K562 (cell line): ENCODE data around the gene ZNF672. TPM values are rescaled to one million over a fixed set of nuclear protein-coding genes. Genes with fewer than 3 reads are reported as not detected.

Source experiments
- CAMTA2 ChIP-seq: fragments of 250-450 bp; sonication (Bioruptor Pico); conservative IDR thresholded peaks from 2 replicates; pipeline ENCODE4 v1.5.1; 2022
- CBX3 ChIP-seq, 2 experiments: IDR thresholded peaks; 1 replicate in 1 of 2; 2 replicates in 1 of 2; pipeline ENCODE4 v1.6.1; 2012; ENCODE audit warnings: inconsistent platforms in 2 of 2, low read length in 2 of 2, borderline replicate concordance in 1 of 2, control low read depth in 1 of 2
- HSF4 ChIP-seq: fragments of 250-450 bp; sonication (Bioruptor Pico); IDR thresholded peaks from 2 replicates; pipeline ENCODE4 v2.1.2; 2022; ENCODE audit warnings: mild to moderate bottlenecking, moderate library complexity, borderline replicate concordance
- LCOR ChIP-seq: sonication (generic); formaldehyde crosslinking; IDR thresholded peaks from 2 replicates; pipeline ENCODE4 v1.8.0; 2022; ENCODE audit warnings: mild to moderate bottlenecking, missing genetic modification reagents
- MAFG ChIP-seq: fragments of 450-650 bp; conservative IDR thresholded peaks from 2 replicates; pipeline ENCODE4 v1.6.1; 2016; ENCODE audit warnings: missing genetic modification characterization, missing compliant biosample characterization
- MGA ChIP-seq: fragments of 450-650 bp; IDR thresholded peaks from 2 replicates; pipeline ENCODE4 v1.6.1; 2016; ENCODE audit warnings: mild to moderate bottlenecking, moderate library complexity
- NONO ChIP-seq, 2 experiments: fragments of 200-400 bp in 1 of 2; fragments of 450-650 bp in 1 of 2; formaldehyde crosslinking in 1 of 2; IDR thresholded peaks; 2 replicates each; pipeline ENCODE4 v1.6.1; 2017; ENCODE audit warnings: low read depth in 2 of 2, mild to moderate bottlenecking in 2 of 2, moderate library complexity in 2 of 2, low read length in 1 of 2
- SNIP1 ChIP-seq: fragments of 450-650 bp; IDR thresholded peaks from 2 replicates; pipeline ENCODE4 v1.7.1; 2017; ENCODE audit warnings: low read depth, mild to moderate bottlenecking
- TAF7 ChIP-seq: fragments of 450-650 bp; IDR thresholded peaks from 2 replicates; pipeline ENCODE4 v1.6.1; 2016; ENCODE audit warnings: missing genetic modification characterization, missing compliant biosample characterization
- ZBTB1 ChIP-seq: sonication (generic); formaldehyde crosslinking; IDR thresholded peaks from 2 replicates; pipeline ENCODE4 v1.8.1; 2023; ENCODE audit warnings: missing genetic modification reagents, low read depth, mild to moderate bottlenecking, borderline replicate concordance
- ZNF212 ChIP-seq: fragments of 450-650 bp; formaldehyde crosslinking; IDR thresholded peaks from 2 replicates; pipeline ENCODE4 v1.4.0; 2020; ENCODE audit warnings: mild to moderate bottlenecking
- ZNF280B ChIP-seq: fragments of 250-450 bp; sonication (Bioruptor Pico); IDR thresholded peaks from 2 replicates; pipeline ENCODE4 v1.5.1; 2021; ENCODE audit warnings: mild to moderate bottlenecking
- polyA plus RNA-seq, 8 experiments: library from polyadenylated mRNA; depleted of rRNA in 4 of 8; stranded (reverse) in 5 of 8; unstranded in 3 of 8; fragments of >200 nt; fragmentation: Nextera tagmentation in 2 of 8; fragmentation: Illumina TruSeq in 1 of 8; extraction: Ambion mirVana in 2 of 8; extraction: Trizol in 1 of 8; gene quantifications; 2 replicates each; pipeline versions ENCODE4 v1.2.1 to v1.2.3, GENCODE V29; 2011 to 2014; ENCODE audit warnings: inconsistent platforms in 1 of 8, missing spikeins in 1 of 8
- total RNA-seq, 7 experiments: library from RNA; depleted of rRNA in 6 of 7; stranded (reverse); fragments of >200 nt in 6 of 7; fragmentation: Illumina TruSeq in 2 of 7; extraction: Trizol in 2 of 7; gene quantifications; 2 replicates each; pipeline versions ENCODE4 v1.2.1 to v1.2.3, GENCODE V29; 2011 to 2021; ENCODE audit warnings: low replicate concordance in 1 of 7

Gene ZNF672
- total and polyA plus RNA-seq, 9 of the 15 experiments (the other 6 are each of a cell fraction or from before 2014, with no cell fraction given): 1.9 to 57.9 (median 24.1) TPM

GRCh38 chr1:248858891-248859889 is 21.2 kb downstream of the ZNF672 start, which contains the start of gene ZNF692 (continued):
- TF ChIP-seq HSF4 (CRISPR knock-in tag): no peak
- peak; percentile 79; the same call in 1 of the 2 replicates for TF ChIP-seq CAMTA2 (CRISPR knock-in tag)
- peak; percentile 84 for TF ChIP-seq MGA
- TF ChIP-seq SNIP1: peak; percentile 99
- TF ChIP-seq CBX3 (IDR thresholded peaks at IDR 0.05; ENCODE audit: borderline replicate concordance in 1 of 2, low read length in 2 of 2): peak in 1 of 2 experiments; percentile 60; a peak in 1 of 3 replicates
- TF ChIP-seq LCOR (CRISPR knock-in tag): peak; percentile 94
- TF ChIP-seq NONO (IDR thresholded peaks at IDR 0.05; ENCODE audit: low read depth in 2 of 2, low read length in 1 of 2): peak; percentile 1 to 43; a peak in 3 of 4 replicates
- no peak for TF ChIP-seq MAFG (tag)
- peak; percentile 55; the same call in 1 of the 2 replicates for TF ChIP-seq TAF7 (tag)
- no peak for TF ChIP-seq ZNF280B
- TF ChIP-seq ZBTB1 (CRISPR knock-in tag): peak; percentile 99
- 0 out of 2 replicates have a peak, but pooled peaks have one; percentile 48 for TF ChIP-seq ZNF212
